ENCODE results near the gene ZKSCAN2.

The ZKSCAN2 gene

GRCh38 chr16:25279491-25279890 is 21.8 kb upstream of the ZKSCAN2 start:
- H3K36me3 ChIP-seq (ENCODE audit: insufficient read depth, low read length) = no peaks in the 10 kb centered on the region
- no peaks in the 10 kb centered on the region for H4K20me1 ChIP-seq (ENCODE audit: insufficient read depth, low read length, poor library complexity, severe bottlenecking)
- H3K4me2 ChIP-seq (ENCODE audit: low read depth, low read length, poor library complexity, severe bottlenecking) = no peak overlapping the region
- H3K27me3 ChIP-seq (ENCODE audit: insufficient read depth, low read length, poor library complexity, severe bottlenecking) = no peaks in the 10 kb centered on the region
- H2AFZ ChIP-seq (ENCODE audit: low read length) = no peak overlapping the region
- H3K79me2 ChIP-seq (ENCODE audit: insufficient read depth, low read length) = no peaks in the 10 kb centered on the region
- no peaks in the 10 kb centered on the region for H3F3A ChIP-seq (ENCODE audit: low read depth)
- TF ChIP-seq, protein P1, sequence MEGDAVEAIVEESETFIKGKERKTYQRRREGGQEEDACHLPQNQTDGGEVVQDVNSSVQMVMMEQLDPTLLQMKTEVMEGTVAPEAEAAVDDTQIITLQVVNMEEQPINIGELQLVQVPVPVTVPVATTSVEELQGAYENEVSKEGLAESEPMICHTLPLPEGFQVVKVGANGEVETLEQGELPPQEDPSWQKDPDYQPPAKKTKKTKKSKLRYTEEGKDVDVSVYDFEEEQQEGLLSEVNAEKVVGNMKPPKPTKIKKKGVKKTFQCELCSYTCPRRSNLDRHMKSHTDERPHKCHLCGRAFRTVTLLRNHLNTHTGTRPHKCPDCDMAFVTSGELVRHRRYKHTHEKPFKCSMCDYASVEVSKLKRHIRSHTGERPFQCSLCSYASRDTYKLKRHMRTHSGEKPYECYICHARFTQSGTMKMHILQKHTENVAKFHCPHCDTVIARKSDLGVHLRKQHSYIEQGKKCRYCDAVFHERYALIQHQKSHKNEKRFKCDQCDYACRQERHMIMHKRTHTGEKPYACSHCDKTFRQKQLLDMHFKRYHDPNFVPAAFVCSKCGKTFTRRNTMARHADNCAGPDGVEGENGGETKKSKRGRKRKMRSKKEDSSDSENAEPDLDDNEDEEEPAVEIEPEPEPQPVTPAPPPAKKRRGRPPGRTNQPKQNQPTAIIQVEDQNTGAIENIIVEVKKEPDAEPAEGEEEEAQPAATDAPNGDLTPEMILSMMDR (conservative IDR thresholded peaks at IDR 0.05; ENCODE audit: low read length) = no peak
- TF ChIP-seq EZH2phosphoT487 (IDR thresholded peaks at IDR 0.05; ENCODE audit: borderline replicate concordance) = no peak
- H3K9me3 ChIP-seq (ENCODE audit: insufficient read depth, low read depth, low read length) = no peaks in the 10 kb centered on the region
- H3K9me2 ChIP-seq (replicated peaks; ENCODE audit: low read depth, low read length) = no peaks in the 10 kb centered on the region
- no peaks in the 10 kb centered on the region for H3K4me1 ChIP-seq (ENCODE audit: insufficient read depth, low read length, poor library complexity, severe bottlenecking)
- no peak overlapping the region for H3K9ac ChIP-seq (ENCODE audit: low read depth, low read length, poor library complexity, severe bottlenecking)
- no peak overlapping the region for H3K4me3 ChIP-seq (ENCODE audit: low read length, poor library complexity, severe bottlenecking)

DNA sequence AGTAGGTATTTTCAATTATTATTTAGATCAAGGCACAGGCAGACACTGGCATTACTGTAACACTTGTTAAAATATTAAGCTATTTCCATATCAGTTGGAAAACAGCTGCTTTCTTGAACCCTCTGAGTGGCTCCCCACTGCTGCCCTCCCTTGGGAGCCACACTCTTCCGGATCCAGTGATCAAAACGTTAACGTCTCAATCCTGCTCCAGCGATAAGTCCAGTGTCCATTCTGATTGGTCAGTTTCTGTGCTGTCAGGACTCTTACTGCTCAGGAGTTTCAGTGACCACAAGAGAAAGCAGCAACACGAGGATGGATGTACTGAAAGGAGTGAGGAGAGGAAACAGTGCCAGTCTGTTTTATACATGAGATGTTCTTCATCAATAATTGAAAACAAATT is 13.8 kb upstream of the ZKSCAN2 start:
- Histone ChIP-seq H3K79me2 (ENCODE audit: insufficient read depth, low read length) (no peaks in the 10 kb centered on the region), H4K20me1 (ENCODE audit: insufficient read depth, low read length, poor library complexity, severe bottlenecking) (peaks cover 11% of the 10 kb centered on the region), H3K4me3 (ENCODE audit: low read length, poor library complexity, severe bottlenecking) (no peak overlapping the region), H3K36me3 (ENCODE audit: insufficient read depth, low read length) (no peaks in the 10 kb centered on the region), H3K27me3 (ENCODE audit: insufficient read depth, low read length, poor library complexity, severe bottlenecking) (no peaks in the 10 kb centered on the region), H3K9me2 (replicated peaks; ENCODE audit: low read depth, low read length) (no peaks in the 10 kb centered on the region), H3K9me3 (ENCODE audit: insufficient read depth, low read depth, low read length) (no peaks in the 10 kb centered on the region), H3K9ac (ENCODE audit: low read depth, low read length, poor library complexity, severe bottlenecking) (no peak overlapping the region), H2AFZ (ENCODE audit: low read length) (no peak overlapping the region), H3K4me1 (ENCODE audit: insufficient read depth, low read length, poor library complexity, severe bottlenecking) (no peaks in the 10 kb centered on the region), H3K4me2 (ENCODE audit: low read depth, low read length, poor library complexity, severe bottlenecking) (no peak overlapping the region), H3F3A (ENCODE audit: low read depth) (no peaks in the 10 kb centered on the region)
- TF ChIP-seq, protein P1 (conservative IDR thresholded peaks at IDR 0.05; ENCODE audit: low read length) = no peak
- no peak for TF ChIP-seq EZH2phosphoT487 (IDR thresholded peaks at IDR 0.05; ENCODE audit: borderline replicate concordance)

DNA sequence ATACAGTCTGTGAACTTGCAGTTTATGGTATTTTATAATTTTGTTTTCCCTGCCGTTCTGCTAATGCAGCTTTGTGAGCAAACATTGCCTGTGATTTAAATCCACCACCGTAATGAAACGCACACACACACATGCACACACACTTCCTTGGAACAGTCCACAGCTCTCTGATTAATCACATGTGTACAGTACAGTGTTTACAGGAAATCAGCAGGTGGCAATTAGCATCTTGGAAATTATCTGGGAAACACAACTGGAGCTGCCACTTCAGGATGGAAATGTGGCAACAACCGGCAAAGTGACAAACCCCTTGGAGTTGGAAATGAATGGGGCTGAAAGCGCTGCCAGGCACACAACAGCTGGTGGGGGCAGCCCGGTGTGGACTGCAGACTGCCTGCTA is 12.9 kb upstream of the ZKSCAN2 start:
- Histone ChIP-seq H3K4me1 (ENCODE audit: insufficient read depth, low read length, poor library complexity, severe bottlenecking) (no peaks in the 10 kb centered on the region), H3K9me2 (replicated peaks; ENCODE audit: low read depth, low read length) (no peaks in the 10 kb centered on the region), H3K27me3 (ENCODE audit: insufficient read depth, low read length, poor library complexity, severe bottlenecking) (no peaks in the 10 kb centered on the region), H3K4me2 (ENCODE audit: low read depth, low read length, poor library complexity, severe bottlenecking) (no peak overlapping the region), H3K4me3 (ENCODE audit: low read length, poor library complexity, severe bottlenecking) (no peak overlapping the region), H3F3A (ENCODE audit: low read depth) (no peaks in the 10 kb centered on the region), H3K9ac (ENCODE audit: low read depth, low read length, poor library complexity, severe bottlenecking) (no peak overlapping the region), H3K9me3 (ENCODE audit: insufficient read depth, low read depth, low read length) (no peaks in the 10 kb centered on the region), H3K36me3 (ENCODE audit: insufficient read depth, low read length) (no peaks in the 10 kb centered on the region), H3K79me2 (ENCODE audit: insufficient read depth, low read length) (no peaks in the 10 kb centered on the region; the same call in 1 of the 2 replicates), H4K20me1 (ENCODE audit: insufficient read depth, low read length, poor library complexity, severe bottlenecking) (peaks cover 18% of the 10 kb centered on the region), H2AFZ (ENCODE audit: low read length) (no peak overlapping the region)
- TF ChIP-seq, protein P1 (conservative IDR thresholded peaks at IDR 0.05; ENCODE audit: low read length) = no peak
- no peak for TF ChIP-seq EZH2phosphoT487 (IDR thresholded peaks at IDR 0.05; ENCODE audit: borderline replicate concordance)

Data from Loucy (cell line).